Kidney (tissue), 14 donors: ENCODE results near the gene VASH2. TPM values are rescaled to one million over a fixed set of nuclear protein-coding genes. Genes with fewer than 3 reads are reported as not detected.

Experiments
- DNase-seq, 5 donors: peaks; one replicate each; pipeline ENCODE4 v3.0.0-alpha.2; 2013 to 2020
- FAIRE-seq: peaks from 2 replicates; lab custom pipeline; 2012; peaks lifted over from hg19 to GRCh38; lab: Jason Lieb, UNC
- H3K27ac ChIP-seq, 2 donors: one replicate each; pipeline ENCODE4 v1.7.0; 2013; ENCODE audit warnings: low read depth in 2 of 2, low read length in 2 of 2, inconsistent platforms in 1 of 2
- H3K27me3 ChIP-seq: one replicate; pipeline ENCODE4 v1.7.1; 2013; ENCODE audit warnings: low read length, inconsistent platforms; ENCODE audit not compliant: control insufficient read depth, insufficient read depth
- H3K36me3 ChIP-seq, 3 donors: one replicate each; pipeline versions ENCODE4 v1.7.0 to v1.7.1; 2013; ENCODE audit warnings: low read length in 3 of 3, control low read depth in 1 of 3, inconsistent platforms in 1 of 3; ENCODE audit not compliant: insufficient read depth in 3 of 3, control insufficient read depth in 2 of 3
- H3K4me1 ChIP-seq, 3 donors: one replicate each; pipeline versions ENCODE4 v1.7.0 to v1.7.1; 2013; ENCODE audit warnings: low read length in 3 of 3, inconsistent platforms in 1 of 3, low read depth in 1 of 3; ENCODE audit not compliant: control insufficient read depth in 2 of 3, insufficient read depth in 2 of 3
- H3K4me3 ChIP-seq, 3 donors: one replicate each; pipeline versions ENCODE4 v1.7.0 to v1.8.1; 2013; ENCODE audit warnings: low read length in 3 of 3, control low read depth in 1 of 3, inconsistent platforms in 1 of 3
- H3K9ac ChIP-seq, 3 donors: one replicate each; pipeline versions ENCODE4 v1.7.0 to v1.7.1; 2013; ENCODE audit warnings: low read length in 3 of 3, control low read depth in 1 of 3, inconsistent platforms in 1 of 3
- H3K9me3 ChIP-seq, 3 donors: one replicate each; pipeline versions ENCODE4 v1.7.0 to v1.7.1; 2013; ENCODE audit warnings: low read length in 3 of 3, control low read depth in 1 of 3, inconsistent platforms in 1 of 3; ENCODE audit not compliant: control insufficient read depth in 2 of 3, insufficient read depth in 1 of 3
- intact Hi-C: fragments of 100-400 bp; cut with DNase I; formaldehyde crosslinking; loops from one replicate; pipeline ENCODE4 v1.11.1; 2022
- polyA plus RNA-seq: library from polyadenylated mRNA; stranded (reverse); fragments of 350-450 nt; fragmentation: Illumina TruSeq; extraction: RNeasy Lipid Tissue Mini Kit (QIAGEN cat#74804); gene quantifications from one replicate; pipeline ENCODE4 v1.2.3, GENCODE V29; 2014; ENCODE audit warnings: low read depth, low replicate concordance; ENCODE audit not compliant: insufficient read depth
- total RNA-seq: library from RNA; stranded (reverse); fragmentation: NEBNext Ultra II Directional; extraction: Animal tissue kit (Norgen Biotek cat#: 25700); gene quantifications from one replicate; pipeline ENCODE4 v1.2.1, GENCODE V29; 2021
- TF ChIP-seq, protein P1 (sequence below): IDR thresholded peaks from 3 replicates; pipeline ENCODE4 v1.5.1; 2012; ENCODE audit warnings: mild to moderate bottlenecking, moderate library complexity, borderline replicate concordance; ENCODE audit not compliant: insufficient read depth; ENCODE audit errors: extremely low read depth
- donor health status: control.
- donor health status: control.
- donor health status: control.
- donor health status: control.
- donor health status: control.
- donor health status: DM: yes; HTN: yes; CAD: no.
- donor health status: Normal renal cell carcinoma (clear cell type).

VASH2 gene
- total and polyA plus RNA-seq, 2 donors from 2014 or later: 0.57 TPM; not detected in 1

DNA sequence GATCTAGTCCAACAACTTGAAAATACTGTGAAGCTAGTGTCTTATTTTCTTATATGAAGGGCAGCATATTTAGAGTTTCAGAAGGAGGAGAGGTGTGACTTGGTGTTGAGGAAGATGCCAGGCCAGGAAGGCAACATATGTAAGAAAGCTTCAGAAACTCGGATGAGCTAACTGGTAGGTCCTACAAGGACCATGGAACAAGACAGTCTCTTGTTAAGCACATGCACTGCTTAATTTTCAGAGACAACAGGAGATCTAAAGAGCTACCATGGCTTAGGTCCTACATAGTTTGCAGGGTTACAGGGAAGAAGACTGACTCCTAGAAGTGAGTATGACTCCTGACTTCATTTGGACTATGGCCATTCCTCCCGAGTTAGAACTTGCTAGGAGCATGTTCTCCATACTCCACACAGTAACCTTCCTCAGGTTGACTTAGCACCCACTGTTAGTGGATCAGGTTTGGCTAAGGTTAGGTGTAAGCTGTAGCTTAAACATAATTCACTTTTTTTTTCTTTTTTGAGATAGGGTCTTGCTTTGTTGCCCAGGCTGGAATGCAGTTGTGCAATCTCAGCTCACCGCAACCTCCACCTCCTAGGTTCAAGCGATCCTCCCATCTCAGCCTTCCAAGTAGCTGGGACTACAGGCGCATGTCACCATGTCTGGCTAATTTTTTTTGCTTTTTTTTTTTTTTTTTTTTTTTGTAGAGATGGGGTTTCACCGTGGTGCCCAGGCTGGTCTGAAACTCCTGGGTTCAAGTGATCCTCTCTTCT, 34.4 kb downstream of the VASH2 start:
- no peak overlapping the region for H3K4me3 ChIP-seq
- no peaks in the 10 kb centered on the region for H3K9me3 ChIP-seq
- H3K9ac ChIP-seq: no peak overlapping the region
- TF ChIP-seq, protein P1, sequence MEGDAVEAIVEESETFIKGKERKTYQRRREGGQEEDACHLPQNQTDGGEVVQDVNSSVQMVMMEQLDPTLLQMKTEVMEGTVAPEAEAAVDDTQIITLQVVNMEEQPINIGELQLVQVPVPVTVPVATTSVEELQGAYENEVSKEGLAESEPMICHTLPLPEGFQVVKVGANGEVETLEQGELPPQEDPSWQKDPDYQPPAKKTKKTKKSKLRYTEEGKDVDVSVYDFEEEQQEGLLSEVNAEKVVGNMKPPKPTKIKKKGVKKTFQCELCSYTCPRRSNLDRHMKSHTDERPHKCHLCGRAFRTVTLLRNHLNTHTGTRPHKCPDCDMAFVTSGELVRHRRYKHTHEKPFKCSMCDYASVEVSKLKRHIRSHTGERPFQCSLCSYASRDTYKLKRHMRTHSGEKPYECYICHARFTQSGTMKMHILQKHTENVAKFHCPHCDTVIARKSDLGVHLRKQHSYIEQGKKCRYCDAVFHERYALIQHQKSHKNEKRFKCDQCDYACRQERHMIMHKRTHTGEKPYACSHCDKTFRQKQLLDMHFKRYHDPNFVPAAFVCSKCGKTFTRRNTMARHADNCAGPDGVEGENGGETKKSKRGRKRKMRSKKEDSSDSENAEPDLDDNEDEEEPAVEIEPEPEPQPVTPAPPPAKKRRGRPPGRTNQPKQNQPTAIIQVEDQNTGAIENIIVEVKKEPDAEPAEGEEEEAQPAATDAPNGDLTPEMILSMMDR: no peak
- no peaks in the 10 kb centered on the region for H3K36me3 ChIP-seq
- no peak overlapping the region for H3K27ac ChIP-seq
- intact Hi-C loops: no loop called here
- H3K27me3 ChIP-seq: no peaks in the 10 kb centered on the region
- FAIRE-seq: no peak
- no peak for DNase-seq
- peaks cover 0 to 9% (median 5%) of the 10 kb centered on the region in 3 donors for H3K4me1 ChIP-seq

DNA sequence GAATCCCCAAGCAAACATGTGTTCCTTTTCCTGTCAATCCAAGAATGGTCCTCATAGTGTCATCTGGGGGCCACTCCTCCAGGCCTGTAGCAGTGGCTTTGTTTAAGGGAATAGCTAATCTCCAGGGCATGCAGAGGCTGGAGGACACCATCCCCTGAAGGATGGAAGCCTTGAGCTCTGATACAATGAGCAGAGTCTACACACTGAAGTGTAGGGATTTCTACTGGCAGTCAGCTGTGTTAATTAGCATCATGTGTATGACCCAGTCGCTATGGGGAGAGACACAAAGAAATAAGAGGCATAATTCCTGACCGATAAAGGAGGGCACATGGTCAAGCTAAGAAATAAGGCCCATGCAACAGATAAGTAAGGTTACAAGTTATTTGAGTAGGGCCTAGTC, 36.2 kb downstream of the VASH2 start:
- FAIRE-seq (no peak), DNase-seq (no peak)
- H3K9me3 ChIP-seq: no peaks in the 10 kb centered on the region
- H3K4me3 ChIP-seq: no peak overlapping the region
- H3K36me3 ChIP-seq: no peaks in the 10 kb centered on the region
- intact Hi-C loops: no loop called here
- no peak overlapping the region for H3K27ac ChIP-seq
- H3K27me3 ChIP-seq: no peaks in the 10 kb centered on the region
- TF ChIP-seq, protein P1: no peak
- peaks cover 0 to 9% (median 2%) of the 10 kb centered on the region in 3 donors for H3K4me1 ChIP-seq
- H3K9ac ChIP-seq: no peak overlapping the region

DNA sequence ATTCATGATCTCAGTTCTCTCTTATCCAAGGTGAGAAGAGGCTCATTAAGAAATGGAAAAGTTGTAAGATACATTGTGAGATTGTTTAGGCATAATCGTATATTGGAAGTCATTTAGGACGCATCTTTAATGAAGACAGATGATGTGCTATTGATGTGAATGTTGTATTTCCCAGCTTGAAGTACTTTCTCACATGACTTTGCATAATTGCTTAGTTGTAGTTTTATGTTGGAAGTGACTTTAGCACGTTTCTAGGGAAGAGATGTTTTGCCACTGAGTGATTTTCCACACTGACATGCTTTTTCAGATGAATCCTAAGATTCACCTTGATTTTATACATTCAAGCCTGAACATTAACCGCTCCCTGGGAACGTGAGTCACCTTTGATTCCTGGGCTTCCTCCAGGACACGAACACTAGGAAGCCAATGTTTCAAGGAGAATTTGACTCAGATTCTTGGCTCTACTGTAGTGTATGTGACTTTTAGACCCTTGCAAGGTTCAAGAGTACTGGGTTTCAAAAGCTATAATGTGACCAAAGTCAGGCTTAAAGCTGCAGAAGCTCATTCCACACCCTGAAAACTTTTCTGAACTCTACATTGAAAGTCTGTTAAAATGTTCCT, 37.5 kb downstream of the VASH2 start:
- Histone ChIP-seq H3K27me3 (no peaks in the 10 kb centered on the region), H3K4me1 (peaks cover 0 to 9% (median 2%) of the 10 kb centered on the region in 3 donors), H3K9ac (no peak overlapping the region), H3K4me3 (no peak overlapping the region), H3K36me3 (peaks cover 0 to 5% (median 0%) of the 10 kb centered on the region in 3 donors), H3K27ac (no peak overlapping the region), H3K9me3 (no peaks in the 10 kb centered on the region)
- TF ChIP-seq, protein P1: no peak
- FAIRE-seq (no peak), DNase-seq (no peak)
- intact Hi-C loops: no loop called here
